Caco-2 (cell line): ENCODE measurements around the gene CAPN12. TPM values are rescaled to one million over a fixed set of nuclear protein-coding genes. Genes with fewer than 3 reads are reported as not detected.

Experiments
- BruUV-seq: library from RNA; stranded (reverse); fragments of 400-500 nt; replicated peaks from 2 replicates; lab custom pipeline; 2021; lab: Mats Ljungman, UMichigan
- CTCF ChIA-PET: fragments of 300-600 bp; sonication (Branson Sonifier 250); formaldehyde crosslinking; loops from one replicate; lab custom pipeline; 2022; ENCODE audit warnings: antibody characterized with exemption; lab: Charles Lee
- POLR2A ChIA-PET: fragments of 300-600 bp; sonication (Branson Sonifier 250); formaldehyde crosslinking; loops from one replicate; lab custom pipeline; 2022; ENCODE audit warnings: antibody characterized with exemption; lab: Charles Lee
- DNase-seq, 2 experiments: peaks; one replicate each; pipeline versions ENCODE4 v3.0.0 to v3.0.0-alpha.2; 2020 to 2022
- H3K27me3 ChIP-seq: replicated peaks from 2 replicates; pipeline ENCODE4 v1.6.0; 2011; ENCODE audit warnings: low read length; ENCODE audit not compliant: control insufficient read depth, insufficient read depth
- H3K36me3 ChIP-seq: 2 replicates; pipeline ENCODE4 v1.5.1; 2011; ENCODE audit warnings: low read length; ENCODE audit not compliant: control insufficient read depth, insufficient read depth
- H3K4me1 ChIP-seq: fragments of 250-450 bp; sonication (Bioruptor Pico); 2 replicates; pipeline ENCODE4 v1.5.1; 2020; ENCODE audit warnings: mild to moderate bottlenecking
- H3K4me3 ChIP-seq: 2 replicates; pipeline ENCODE4 v1.5.1; 2011; ENCODE audit warnings: low read depth, mild to moderate bottlenecking, control low read depth, low read length
- H3K9me3 ChIP-seq: fragments of 250-450 bp; sonication (Bioruptor Pico); 2 replicates; pipeline ENCODE4 v1.5.1; 2020; ENCODE audit warnings: mild to moderate bottlenecking, moderate library complexity
- H3K27ac Mint-ChIP-seq: one replicate; pipeline ENCODE4 v1.8.0; 2022; ENCODE audit warnings: mixed read lengths; ENCODE audit not compliant: unreplicated experiment
- H3K27me3 Mint-ChIP-seq: one replicate; pipeline ENCODE4 v1.8.0; 2022; ENCODE audit warnings: mixed read lengths; ENCODE audit not compliant: insufficient read depth, unreplicated experiment
- H3K36me3 Mint-ChIP-seq: one replicate; pipeline ENCODE4 v1.8.0; 2022; ENCODE audit warnings: mild to moderate bottlenecking, mixed read lengths; ENCODE audit not compliant: insufficient read depth, unreplicated experiment
- H3K4me1 Mint-ChIP-seq: one replicate; pipeline ENCODE4 v1.8.0; 2022; ENCODE audit warnings: low read depth, mixed read lengths; ENCODE audit not compliant: unreplicated experiment
- H3K4me3 Mint-ChIP-seq: one replicate; pipeline ENCODE4 v1.8.0; 2022; ENCODE audit warnings: mild to moderate bottlenecking, moderate library complexity, mixed read lengths; ENCODE audit not compliant: unreplicated experiment
- H3K9me3 Mint-ChIP-seq: one replicate; pipeline ENCODE4 v1.8.0; 2022; ENCODE audit warnings: mixed read lengths; ENCODE audit not compliant: unreplicated experiment
- intact Hi-C: fragments of 100-400 bp; cut with micrococcal nuclease; formaldehyde crosslinking; loops from one replicate; pipeline ENCODE4 v1.10.0; 2022; ENCODE audit not compliant: unreplicated experiment
- total RNA-seq: library from RNA; stranded (reverse); gene quantifications from 2 replicates; pipeline ENCODE4 v1.2.3, GENCODE V29; 2022
- TF ChIP-seq, protein P1 (sequence below), 2 experiments: fragments of 200-600 bp in 1 of 2; IDR thresholded peaks; 1 replicate in 1 of 2; 2 replicates in 1 of 2; pipeline versions ENCODE4 v1.5.1 to v1.8.0; 2011 to 2022; ENCODE audit warnings: antibody characterized with exemption in 1 of 2, control low read depth in 1 of 2, inconsistent platforms in 1 of 2, low read depth in 1 of 2, low read length in 1 of 2, mild to moderate bottlenecking in 1 of 2, moderate library complexity in 1 of 2; ENCODE audit not compliant: insufficient read depth in 1 of 2, severe bottlenecking in 1 of 2, unreplicated experiment in 1 of 2

Gene CAPN12
- total RNA-seq, 1 experiment from 2014 or later, result 8.8 TPM

- DNase-seq, result no peak
- POLR2A ChIA-PET, result interaction anchor here (0.6 kb wide), 2 partner anchors 234 to 1671 kb away, joined by 3 read pairs; no protein-coding TSS in a partner anchor
- Histone ChIP-seq H3K27me3 (no peaks in the 10 kb centered on the region), H3K36me3 (peaks cover 9% of the 10 kb centered on the region), H3K4me3 (no peak overlapping the region), H3K4me1 (peaks cover 73% of the 10 kb centered on the region), H3K9me3 (no peaks in the 10 kb centered on the region)
- CTCF ChIA-PET, result no interaction called here
- H3K9me3 Mint-ChIP-seq, result no peaks in the 10 kb centered on the region
- peaks cover 100% of the 10 kb centered on the region for H3K36me3 Mint-ChIP-seq
- H3K4me3 Mint-ChIP-seq, result no peak overlapping the region
- peak overlapping the region; percentile 82 for H3K27ac Mint-ChIP-seq
- no TSS peak for BruUV-seq
- H3K4me1 Mint-ChIP-seq, result peaks cover 35% of the 10 kb centered on the region
- TF ChIP-seq, protein P1, sequence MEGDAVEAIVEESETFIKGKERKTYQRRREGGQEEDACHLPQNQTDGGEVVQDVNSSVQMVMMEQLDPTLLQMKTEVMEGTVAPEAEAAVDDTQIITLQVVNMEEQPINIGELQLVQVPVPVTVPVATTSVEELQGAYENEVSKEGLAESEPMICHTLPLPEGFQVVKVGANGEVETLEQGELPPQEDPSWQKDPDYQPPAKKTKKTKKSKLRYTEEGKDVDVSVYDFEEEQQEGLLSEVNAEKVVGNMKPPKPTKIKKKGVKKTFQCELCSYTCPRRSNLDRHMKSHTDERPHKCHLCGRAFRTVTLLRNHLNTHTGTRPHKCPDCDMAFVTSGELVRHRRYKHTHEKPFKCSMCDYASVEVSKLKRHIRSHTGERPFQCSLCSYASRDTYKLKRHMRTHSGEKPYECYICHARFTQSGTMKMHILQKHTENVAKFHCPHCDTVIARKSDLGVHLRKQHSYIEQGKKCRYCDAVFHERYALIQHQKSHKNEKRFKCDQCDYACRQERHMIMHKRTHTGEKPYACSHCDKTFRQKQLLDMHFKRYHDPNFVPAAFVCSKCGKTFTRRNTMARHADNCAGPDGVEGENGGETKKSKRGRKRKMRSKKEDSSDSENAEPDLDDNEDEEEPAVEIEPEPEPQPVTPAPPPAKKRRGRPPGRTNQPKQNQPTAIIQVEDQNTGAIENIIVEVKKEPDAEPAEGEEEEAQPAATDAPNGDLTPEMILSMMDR (IDR thresholded peaks at IDR 0.05; ENCODE audit: insufficient read depth in 1 of 2, low read depth in 1 of 2, low read length in 1 of 2, severe bottlenecking in 1 of 2, unreplicated experiment in 1 of 2), result no peak
- intact Hi-C loops, result no loop called here
- H3K27me3 Mint-ChIP-seq, result no peaks in the 10 kb centered on the region
These were observed 49.0 kb downstream of the CAPN12 start for GRCh38 chr19:38695317-38695683.

DNA sequence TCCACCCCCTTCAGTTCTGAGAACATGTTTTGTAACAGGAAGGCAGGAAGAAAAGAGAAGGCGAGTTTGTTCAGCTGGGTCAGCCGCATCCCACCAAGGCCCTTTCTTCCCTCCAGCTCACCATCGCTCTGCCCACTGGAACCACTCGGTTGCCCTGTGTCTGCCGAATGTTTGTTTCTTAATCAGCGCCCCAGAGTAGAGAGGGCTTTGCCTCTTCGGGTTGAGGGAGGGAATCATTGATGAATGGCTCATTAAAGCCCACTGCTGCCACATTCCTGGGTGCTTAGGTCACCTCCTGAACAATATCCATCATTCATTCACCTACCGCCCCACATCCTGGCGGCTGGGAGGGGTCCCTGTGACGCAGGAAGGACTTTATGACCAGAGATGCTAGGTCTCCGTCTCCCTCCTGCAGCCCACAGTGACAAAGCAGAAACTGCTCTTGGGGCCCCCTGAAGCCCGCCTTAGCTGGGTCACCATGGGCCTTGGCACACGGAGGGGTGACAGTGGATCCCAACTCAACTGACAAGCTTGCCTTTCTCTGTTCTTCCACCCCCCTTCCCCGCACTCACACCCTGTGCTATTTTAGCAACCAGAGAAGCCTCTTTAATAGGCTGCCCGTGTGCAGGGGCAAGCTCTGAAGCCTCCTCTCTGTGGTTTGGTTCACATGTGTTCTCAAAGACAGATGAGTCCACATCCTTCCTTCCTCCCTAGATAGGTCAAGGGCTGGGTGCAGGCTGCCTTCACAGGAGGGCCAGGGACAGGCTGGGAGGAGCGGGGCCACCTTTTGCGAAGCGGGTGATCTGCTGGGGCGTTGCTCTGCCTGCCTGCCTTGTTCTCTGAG is 50.7 kb downstream of the CAPN12 start:
- Mint-ChIP-seq H3K4me3 (no peak overlapping the region), H3K9me3 (no peaks in the 10 kb centered on the region), H3K4me1 (peaks cover 42% of the 10 kb centered on the region), H3K27me3 (no peaks in the 10 kb centered on the region), H3K27ac (peak overlapping the region; percentile 82), H3K36me3 (peaks cover 98% of the 10 kb centered on the region)
- peaks cover 7% of the 10 kb centered on the region for H3K36me3 ChIP-seq
- TF ChIP-seq, protein P1 (IDR thresholded peaks at IDR 0.05; ENCODE audit: insufficient read depth in 1 of 2, low read depth in 1 of 2, low read length in 1 of 2, severe bottlenecking in 1 of 2, unreplicated experiment in 1 of 2), result no peak
- no TSS peak for BruUV-seq
- no peaks in the 10 kb centered on the region for H3K27me3 ChIP-seq
- H3K9me3 ChIP-seq, result no peaks in the 10 kb centered on the region
- POLR2A ChIA-PET, result interaction anchor here (0.9 kb wide), 1 partner anchor 8 kb away, joined by 3 read pairs; no protein-coding TSS in a partner anchor
- no peak overlapping the region for H3K4me3 ChIP-seq
- DNase-seq, result peak; percentile 39 to 76
- CTCF ChIA-PET, result no interaction called here
- peaks cover 73% of the 10 kb centered on the region for H3K4me1 ChIP-seq
- intact Hi-C loops, result no loop called here

- H3K4me3 Mint-ChIP-seq, result no peak overlapping the region
- no peaks in the 10 kb centered on the region for H3K27me3 Mint-ChIP-seq
- POLR2A ChIA-PET, result interaction anchor here (0.9 kb wide), 1 partner anchor 9 kb away, joined by 3 read pairs; no protein-coding TSS in a partner anchor
- H3K27ac Mint-ChIP-seq, result peak overlapping the region; percentile 82
- BruUV-seq, result TSS peak; percentile 34
- Histone ChIP-seq H3K4me3 (no peak overlapping the region), H3K36me3 (peaks cover 7% of the 10 kb centered on the region), H3K27me3 (no peaks in the 10 kb centered on the region), H3K9me3 (no peaks in the 10 kb centered on the region), H3K4me1 (peaks cover 73% of the 10 kb centered on the region)
- H3K4me1 Mint-ChIP-seq, result peaks cover 36% of the 10 kb centered on the region
- TF ChIP-seq, protein P1 (IDR thresholded peaks at IDR 0.05; ENCODE audit: insufficient read depth in 1 of 2, low read depth in 1 of 2, low read length in 1 of 2, severe bottlenecking in 1 of 2, unreplicated experiment in 1 of 2), result no peak
- intact Hi-C loops, result no loop called here
- CTCF ChIA-PET, result interaction anchor here (0.5 to 0.6 kb wide), 2 partner anchors 51 to 518 kb away, joined by 3 to 6 read pairs; no protein-coding TSS in a partner anchor
- H3K9me3 Mint-ChIP-seq, result no peaks in the 10 kb centered on the region
- peaks cover 93% of the 10 kb centered on the region for H3K36me3 Mint-ChIP-seq
- no peak for DNase-seq
These were observed 51.6 kb downstream of the CAPN12 start for GRCh38 chr19:38692458-38693379.
